Activated CD8-positive, alpha-beta memory T cell treated with anti-CD3 and anti-CD28 coated beads, Interleukin-2, amount 50 U/mL, for 1 hour (primary cell): ENCODE results near the gene HS2ST1.
A peak's percentile ranks its signal among the peaks of the same experiment; 100 is the strongest.
"Not testable (repeated sequence)": the region's sequence is repeated elsewhere in the genome, so short reads cannot be mapped to it uniquely, and the experiment has no call there.

Experiments
- DNase-seq: peaks from one replicate; pipeline ENCODE4 v3.0.0-alpha.2; 2020; ENCODE audit errors: extremely low read depth

Gene HS2ST1

DNA sequence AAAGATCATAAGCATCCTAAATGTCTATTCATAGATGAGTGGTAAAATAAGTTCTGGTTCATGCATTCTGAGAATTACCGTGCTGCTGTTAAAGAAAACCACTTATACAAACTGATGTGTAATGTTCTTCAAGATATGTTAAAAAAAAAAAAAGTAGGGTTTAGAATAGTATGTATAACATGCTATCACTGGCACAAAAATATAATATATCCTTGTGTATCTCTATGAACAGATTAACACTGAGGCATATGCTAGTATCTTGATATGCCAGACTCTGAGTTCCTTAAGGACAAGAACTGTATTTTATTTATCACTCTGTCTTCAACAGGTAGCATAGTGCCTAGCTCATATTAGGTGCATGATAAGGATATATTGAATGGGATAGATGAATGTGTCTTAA, 108.9 kb downstream of the HS2ST1 start:
- DNase-seq: no peak

GRCh38 chr1:87024936-87025540, 110.6 kb downstream of the HS2ST1 start:
- DNase-seq: no peak

GRCh38 chr1:87027561-87027960, 113.1 kb downstream of the HS2ST1 start:
- not testable (repeated sequence) for DNase-seq

GRCh38 chr1:87028576-87028975, 114.1 kb downstream of the HS2ST1 start:
- DNase-seq: no peak

DNA sequence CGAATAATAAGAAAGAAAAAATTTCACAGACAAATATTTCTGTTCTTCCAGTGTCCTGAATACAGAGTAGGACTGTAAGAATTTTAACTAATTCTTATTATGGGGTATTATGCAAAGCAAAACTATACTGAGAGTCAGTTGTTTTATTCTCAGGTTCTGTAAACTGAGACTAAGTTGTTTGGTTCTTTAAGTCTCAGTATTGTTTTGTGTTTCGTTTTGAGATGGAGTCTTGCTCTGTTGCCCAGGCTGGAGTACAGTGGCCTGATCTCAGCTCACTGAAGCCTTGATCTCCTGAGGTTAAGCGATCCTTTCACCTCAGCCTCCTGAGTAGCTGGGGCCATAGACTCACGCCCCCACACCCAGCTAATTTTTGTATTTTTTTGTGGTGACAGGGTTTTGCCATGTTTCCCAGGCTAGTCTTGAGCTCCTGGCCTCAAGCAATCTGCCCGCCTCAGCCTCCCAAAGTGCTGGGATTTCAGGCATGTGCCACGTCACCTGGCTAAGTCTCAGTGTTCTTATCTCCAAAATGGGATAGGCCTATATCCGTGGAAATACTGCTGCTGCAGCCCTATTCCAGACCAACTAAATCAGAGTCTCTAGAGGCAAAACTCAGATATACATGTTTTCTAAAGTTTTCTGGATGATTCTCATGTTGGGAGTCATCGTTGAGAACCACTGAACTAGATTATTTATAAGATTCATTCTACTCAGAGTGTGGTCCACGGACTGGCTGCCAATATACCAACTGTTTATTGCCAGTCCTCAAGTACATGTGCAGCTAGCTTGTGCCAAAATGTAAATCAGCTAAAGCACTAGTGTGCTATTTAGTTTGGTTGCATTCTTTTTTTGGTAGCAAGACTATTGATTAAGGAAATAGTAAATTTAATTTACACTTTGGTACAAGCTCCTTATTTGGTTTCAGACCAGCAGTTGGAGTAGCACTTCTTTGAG, 116.6 kb downstream of the HS2ST1 start:
- no peak for DNase-seq

DNA sequence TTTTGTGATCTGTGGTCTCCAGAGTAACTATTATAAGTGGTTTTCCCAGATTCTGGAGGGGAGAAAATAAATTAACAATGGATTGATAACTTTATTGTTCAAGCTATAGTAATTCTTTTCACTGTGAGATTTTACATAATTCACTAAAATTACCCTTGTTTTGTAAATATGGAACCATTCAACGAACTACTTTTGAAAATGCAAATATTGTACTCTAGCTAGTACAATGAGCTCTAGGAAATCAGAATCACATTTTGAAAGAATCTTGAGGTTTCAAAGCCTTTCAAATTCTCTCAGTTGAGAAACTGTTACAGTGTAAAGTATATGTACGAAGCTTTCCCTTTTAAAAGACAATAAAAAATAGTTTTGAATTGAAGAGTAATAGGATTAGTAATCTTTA, 119.9 kb downstream of the HS2ST1 start:
- no peak for DNase-seq

GRCh38 chr1:87039096-87039495, 124.7 kb downstream of the HS2ST1 start:
- no peak for DNase-seq

DNA sequence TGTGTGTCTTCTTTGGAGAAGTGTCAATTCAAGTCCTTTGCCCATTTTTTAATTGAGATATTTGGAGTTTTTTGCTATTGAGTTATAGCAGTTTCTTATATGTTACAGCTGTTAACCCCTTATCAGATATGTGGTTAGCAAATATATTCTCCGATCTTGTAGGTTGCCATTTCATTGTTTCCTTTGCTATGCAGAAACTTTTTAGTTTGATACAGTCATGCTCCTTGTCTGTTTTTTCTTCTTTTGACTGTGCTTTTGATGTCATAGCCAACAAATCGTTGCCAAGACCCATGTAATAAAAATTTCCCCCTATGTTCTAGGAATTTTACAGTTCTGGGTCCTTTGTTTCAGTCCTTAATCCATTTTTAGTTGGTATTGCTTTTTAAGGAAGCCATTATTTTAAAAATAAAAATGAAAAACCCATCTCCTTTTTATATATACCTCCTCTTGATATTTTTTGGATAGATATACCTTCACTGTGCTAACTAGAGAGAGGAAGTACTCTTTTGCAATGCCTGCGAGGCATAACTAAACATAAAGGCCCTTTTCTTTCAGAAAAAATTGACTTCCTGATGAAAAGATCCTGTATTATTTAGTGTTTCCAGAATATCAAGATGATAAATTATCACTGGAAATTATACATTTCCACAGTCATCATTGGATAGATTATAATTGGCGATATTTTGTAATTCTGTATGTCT, 127.8 kb downstream of the HS2ST1 start:
- no peak for DNase-seq

- DNase-seq: no peak
Observed at GRCh38 chr1:87044424-87044823, 130.0 kb downstream of the HS2ST1 start.

DNA sequence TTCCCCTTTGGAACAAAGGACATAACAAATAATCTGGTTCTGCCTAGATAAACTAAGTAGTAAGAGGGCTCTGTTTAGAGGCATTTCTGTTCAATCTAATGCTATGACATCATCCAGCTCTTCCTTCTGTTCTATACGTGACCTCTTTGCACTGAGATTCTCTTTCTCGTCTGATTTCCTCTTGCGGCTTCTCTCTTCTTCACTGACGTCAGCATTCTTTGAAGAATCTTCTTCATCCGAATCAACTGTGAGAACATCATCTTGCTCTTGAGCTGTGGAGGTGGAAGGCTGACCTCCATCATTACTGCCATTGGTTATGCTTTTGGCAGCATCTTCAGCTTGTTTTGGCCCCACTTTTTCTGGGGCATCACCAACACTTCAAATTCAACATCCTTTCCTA, 130.4 kb downstream of the HS2ST1 start:
- DNase-seq: peak; percentile 8

- DNase-seq: peak; percentile 47
Observed at GRCh38 chr1:87045761-87046304, 131.4 kb downstream of the HS2ST1 start.

GRCh38 chr1:87046951-87047350, 132.5 kb downstream of the HS2ST1 start:
- DNase-seq: no peak

DNA sequence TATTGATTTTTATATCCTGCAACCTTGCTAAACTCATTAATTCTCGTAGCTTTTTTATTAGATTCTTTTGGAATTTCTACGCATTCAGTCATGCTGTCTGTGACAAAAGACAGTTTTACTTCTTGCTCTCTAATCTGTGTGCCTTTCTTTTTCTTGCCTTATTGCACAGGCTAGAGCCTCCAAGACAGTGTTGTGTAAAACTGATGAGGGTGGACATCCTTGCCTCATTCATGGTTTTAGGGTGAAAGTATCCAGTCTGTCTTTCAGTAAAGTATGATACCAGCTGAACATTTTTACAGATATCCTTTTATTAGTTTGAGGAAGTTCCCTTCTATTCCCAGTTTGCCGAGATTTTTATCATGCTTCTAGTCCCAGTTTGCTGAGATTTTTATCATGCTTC, 133.8 kb downstream of the HS2ST1 start:
- DNase-seq: no peak

- DNase-seq: no peak
Observed at GRCh38 chr1:87051965-87052364, 137.5 kb downstream of the HS2ST1 start.

DNA sequence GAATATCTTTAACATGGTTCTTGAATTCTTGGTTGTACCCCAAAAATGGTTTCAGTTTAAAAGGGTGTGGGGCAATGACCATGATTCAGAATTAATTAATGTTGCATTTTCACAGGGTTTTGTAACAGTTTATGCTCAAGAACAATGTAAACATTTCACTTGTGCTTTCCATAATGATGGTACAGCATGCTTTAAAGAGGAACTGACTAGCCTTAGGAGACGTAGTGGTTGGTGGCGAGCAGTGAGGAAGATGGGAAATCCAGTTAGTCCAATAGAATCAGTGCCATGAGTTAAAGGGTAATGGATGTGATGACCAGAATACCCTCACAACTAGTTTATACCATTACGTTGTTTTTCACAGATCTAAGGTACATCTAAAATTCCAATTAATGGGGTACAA, 138.0 kb downstream of the HS2ST1 start:
- no peak for DNase-seq

- no peak for DNase-seq
Observed at GRCh38 chr1:87052961-87053360, 138.5 kb downstream of the HS2ST1 start.

DNA sequence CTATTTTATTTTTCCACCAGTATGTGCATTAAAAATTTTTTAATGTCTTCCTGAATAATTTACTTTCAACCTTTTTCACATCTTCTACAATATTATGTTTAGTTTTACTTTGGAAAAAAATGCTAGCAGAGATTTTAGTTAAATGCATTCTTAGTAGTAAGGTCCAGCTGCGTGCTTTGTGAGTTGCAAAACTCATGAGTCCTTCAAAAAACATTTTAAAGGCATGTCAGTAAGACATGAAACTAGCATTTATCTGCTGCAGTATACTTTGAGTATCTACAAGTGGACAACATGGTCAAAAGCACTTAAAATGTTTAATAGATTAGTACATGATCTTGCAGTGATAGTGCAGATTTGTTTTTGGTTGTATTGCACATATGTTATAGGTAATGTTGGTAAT, 139.0 kb downstream of the HS2ST1 start:
- DNase-seq: no peak

- no peak for DNase-seq
Observed at GRCh38 chr1:87056974-87057373, 142.5 kb downstream of the HS2ST1 start.

DNA sequence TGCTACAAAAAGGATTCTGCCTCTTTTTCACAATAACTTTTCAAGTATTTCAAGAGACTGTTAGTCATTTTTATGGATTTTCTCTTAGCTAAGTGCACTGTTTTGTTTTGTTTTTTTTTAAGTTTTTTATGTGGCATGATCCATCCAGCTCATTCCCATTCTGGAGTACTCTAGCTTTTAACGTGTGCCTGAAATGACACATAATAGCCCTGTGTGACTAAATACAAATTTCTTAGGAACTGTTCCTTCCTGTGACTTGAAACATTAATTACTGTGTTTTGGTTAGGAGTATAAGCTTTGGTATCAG, 143.9 kb downstream of the HS2ST1 start:
- DNase-seq: no peak

DNA sequence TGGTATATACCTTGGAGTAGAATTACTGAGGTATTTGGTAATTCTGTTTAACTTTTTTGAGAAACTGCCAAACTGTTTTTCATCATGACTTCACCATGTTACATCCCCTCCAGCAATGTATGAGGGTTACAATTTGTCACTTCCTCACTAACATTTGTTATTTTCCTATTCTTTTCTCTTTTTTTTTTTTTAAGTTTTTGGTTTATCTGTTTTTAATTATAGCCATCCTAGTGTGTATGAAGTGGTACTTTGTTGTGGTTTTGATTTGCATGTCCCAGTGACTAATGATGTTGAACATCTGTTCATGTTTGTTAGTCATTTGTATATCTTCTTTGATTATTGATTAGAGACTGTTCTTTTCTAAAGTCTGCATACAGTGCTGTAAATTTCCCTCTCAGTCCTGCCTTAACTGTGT, 147.3 kb downstream of the HS2ST1 start:
- DNase-seq: no peak

DNA sequence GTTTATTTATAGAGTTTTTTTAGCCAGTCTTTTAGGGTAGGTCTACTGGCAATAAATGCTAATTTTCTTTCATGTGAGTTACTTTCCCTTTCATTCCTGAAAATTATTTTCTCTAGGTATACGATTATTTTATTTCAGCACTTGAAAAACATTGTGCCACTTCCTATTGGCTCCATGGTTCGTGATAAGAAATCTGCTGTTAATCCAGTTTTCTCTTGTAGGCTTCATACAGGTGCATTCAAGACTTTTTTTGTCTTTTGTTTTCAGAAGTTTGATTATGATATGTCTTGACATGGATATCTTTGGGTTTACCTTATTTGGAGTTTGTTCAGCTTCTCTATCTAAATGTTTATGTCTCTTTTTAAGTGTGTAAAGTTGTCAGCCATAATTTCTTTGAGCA, 148.3 kb downstream of the HS2ST1 start:
- DNase-seq: no peak

GRCh38 chr1:87064309-87064708, 149.9 kb downstream of the HS2ST1 start:
- no peak for DNase-seq

DNA sequence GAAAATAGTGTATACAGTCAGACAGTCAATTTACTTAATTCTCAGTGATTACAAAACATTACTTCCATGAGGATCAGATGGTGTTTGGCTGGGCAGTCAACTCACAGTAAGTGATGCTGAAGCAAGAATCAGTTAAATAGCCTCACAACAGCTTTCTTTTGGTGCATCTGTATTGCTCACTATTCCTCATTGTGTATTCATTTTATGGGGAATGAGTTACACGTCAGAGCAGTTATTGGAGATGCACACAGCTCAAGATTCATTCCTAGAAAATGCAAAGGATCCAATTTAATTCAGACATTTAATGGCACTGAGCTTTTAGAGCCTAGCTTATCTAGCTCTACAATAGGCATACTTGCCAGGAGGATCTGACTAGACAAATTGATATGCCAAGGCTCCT, 150.6 kb downstream of the HS2ST1 start:
- DNase-seq: no peak
